HL-60 (cell line): Measurements from ENCODE around the gene CYP24A1.

Source experiments
- DNase-seq, 2 experiments: peaks; one replicate each; pipeline ENCODE4 v3.0.0-alpha.2; 2010 to 2020; ENCODE audit warnings: low read depth in 1 of 2, low spot score in 1 of 2
- H3K27ac ChIP-seq: fragments of 250-450 bp; sonication (Bioruptor Pico); replicated peaks from 2 replicates; pipeline ENCODE4 v1.5.1; 2020; ENCODE audit warnings: mild to moderate bottlenecking, moderate library complexity
- H3K27me3 ChIP-seq: fragments of 250-450 bp; sonication (Bioruptor Pico); 2 replicates; pipeline ENCODE4 v1.5.1; 2021; ENCODE audit warnings: mild to moderate bottlenecking, moderate library complexity; ENCODE audit not compliant: insufficient read depth, poor library complexity, severe bottlenecking
- H3K4me3 ChIP-seq: replicated peaks from 2 replicates; pipeline ENCODE4 v1.5.1; 2011; ENCODE audit warnings: mild to moderate bottlenecking, control low read depth, low read length; ENCODE audit not compliant: insufficient read depth
- CTCF ChIP-seq: IDR thresholded peaks from one replicate; pipeline ENCODE4 v1.5.1; 2011; ENCODE audit warnings: low read length, control low read depth, inconsistent platforms; ENCODE audit not compliant: insufficient read depth
- GABPA ChIP-seq: IDR thresholded peaks from 2 replicates; pipeline ENCODE4 v1.6.1; 2012; ENCODE audit warnings: low read depth
- POLR2AphosphoS5 ChIP-seq: IDR thresholded peaks from 2 replicates; pipeline ENCODE4 v1.6.1; 2012; ENCODE audit warnings: low read depth
- REST ChIP-seq: IDR thresholded peaks from 2 replicates; pipeline ENCODE4 v1.6.1; 2012; ENCODE audit warnings: low read depth; ENCODE audit not compliant: insufficient replicate concordance
- SPI1 ChIP-seq: IDR thresholded peaks from 2 replicates; pipeline ENCODE4 v1.6.1; 2012; ENCODE audit warnings: low read depth, mild to moderate bottlenecking, borderline replicate concordance

CYP24A1 gene

GRCh38 chr20:54168961-54169862, 4.6 kb downstream of the CYP24A1 start:
- H3K27me3 ChIP-seq = peaks cover 47% of the 10 kb centered on the region
- no peak overlapping the region for H3K4me3 ChIP-seq
- H3K27ac ChIP-seq = no peak overlapping the region
- TF ChIP-seq GABPA = no peak
- no peak for TF ChIP-seq SPI1
- no peak for TF ChIP-seq CTCF
- DNase-seq = no peak

GRCh38 chr20:54167909-54168872, 5.6 kb downstream of the CYP24A1 start:
- TF ChIP-seq REST = no peak
- no peak for TF ChIP-seq GABPA
- no peak for TF ChIP-seq CTCF
- no peak for TF ChIP-seq POLR2AphosphoS5
- TF ChIP-seq SPI1 = no peak
- Histone ChIP-seq H3K27ac (no peak overlapping the region), H3K4me3 (no peak overlapping the region), H3K27me3 (peaks cover 39% of the 10 kb centered on the region)
- DNase-seq = no peak

- TF ChIP-seq GABPA = no peak
- TF ChIP-seq REST = no peak
- TF ChIP-seq SPI1 = no peak
- no peak for TF ChIP-seq POLR2AphosphoS5
- TF ChIP-seq CTCF = no peak
- DNase-seq = no peak
- no peak overlapping the region for H3K4me3 ChIP-seq
- no peak overlapping the region for H3K27ac ChIP-seq
- H3K27me3 ChIP-seq = peaks cover 31% of the 10 kb centered on the region
These were observed 6.7 kb downstream of the CYP24A1 start for GRCh38 chr20:54166987-54167662.
